Astrocyte of the spinal cord (primary cell): ENCODE measurements around the gene FGF22.
"Not testable (repeated sequence)": the region's sequence is repeated elsewhere in the genome, so short reads cannot be mapped to it uniquely, and the experiment has no call there.

Source experiments
- DNase-seq: peaks from one replicate; pipeline ENCODE4 v3.0.0; 2011; ENCODE audit warnings: low read depth, low spot score
- H3K4me3 ChIP-seq: 2 replicates; pipeline ENCODE4 v1.5.1; 2011; ENCODE audit warnings: low read depth, mild to moderate bottlenecking, low read length, moderate library complexity
- in situ Hi-C: cut with HindIII; loops from 2 replicates; pipeline ENCODE4 v1.10.0; 2017; ENCODE audit warnings: low sequenced_read_pairs
- TF ChIP-seq, protein P1 (sequence below): IDR thresholded peaks from 2 replicates; pipeline ENCODE4 v1.5.1; 2012; ENCODE audit warnings: low read depth, mild to moderate bottlenecking, low read length, inconsistent platforms

FGF22 gene

GRCh38 chr19:661427-662196 is 21.9 kb downstream of the FGF22 start:
- DNase-seq: no peak
- peak overlapping the region; percentile 76 for H3K4me3 ChIP-seq
- TF ChIP-seq, protein P1, sequence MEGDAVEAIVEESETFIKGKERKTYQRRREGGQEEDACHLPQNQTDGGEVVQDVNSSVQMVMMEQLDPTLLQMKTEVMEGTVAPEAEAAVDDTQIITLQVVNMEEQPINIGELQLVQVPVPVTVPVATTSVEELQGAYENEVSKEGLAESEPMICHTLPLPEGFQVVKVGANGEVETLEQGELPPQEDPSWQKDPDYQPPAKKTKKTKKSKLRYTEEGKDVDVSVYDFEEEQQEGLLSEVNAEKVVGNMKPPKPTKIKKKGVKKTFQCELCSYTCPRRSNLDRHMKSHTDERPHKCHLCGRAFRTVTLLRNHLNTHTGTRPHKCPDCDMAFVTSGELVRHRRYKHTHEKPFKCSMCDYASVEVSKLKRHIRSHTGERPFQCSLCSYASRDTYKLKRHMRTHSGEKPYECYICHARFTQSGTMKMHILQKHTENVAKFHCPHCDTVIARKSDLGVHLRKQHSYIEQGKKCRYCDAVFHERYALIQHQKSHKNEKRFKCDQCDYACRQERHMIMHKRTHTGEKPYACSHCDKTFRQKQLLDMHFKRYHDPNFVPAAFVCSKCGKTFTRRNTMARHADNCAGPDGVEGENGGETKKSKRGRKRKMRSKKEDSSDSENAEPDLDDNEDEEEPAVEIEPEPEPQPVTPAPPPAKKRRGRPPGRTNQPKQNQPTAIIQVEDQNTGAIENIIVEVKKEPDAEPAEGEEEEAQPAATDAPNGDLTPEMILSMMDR: no peak
- in situ Hi-C loops: no loop called here

GRCh38 chr19:662207-662961 is 22.7 kb downstream of the FGF22 start:
- TF ChIP-seq, protein P1: no peak
- H3K4me3 ChIP-seq: peak overlapping the region; percentile 76
- in situ Hi-C loops: no loop called here
- peak; percentile 31 for DNase-seq

GRCh38 chr19:662962-663681 is 23.4 kb downstream of the FGF22 start, which contains the start of gene RNF126:
TSS of gene RNF126 (minus strand) at chr19:663214. CDS start at chr19:663121, 93 bp downstream.
- peak; percentile 90 for DNase-seq
- TF ChIP-seq, protein P1: no peak
- peak within 1 kb of the TSS; percentile 76 for H3K4me3 ChIP-seq
- in situ Hi-C loops: no loop called here

GRCh38 chr19:663682-664117 is 24.0 kb downstream of the FGF22 start:
- in situ Hi-C loops: no loop called here
- no peak for DNase-seq
- peak overlapping the region; percentile 39 for H3K4me3 ChIP-seq
- TF ChIP-seq, protein P1: no peak

- peak; percentile 76 for DNase-seq
- TF ChIP-seq, protein P1: peak; percentile 94
- H3K4me3 ChIP-seq: no peak overlapping the region
- in situ Hi-C loops: no loop called here
These were observed 25.3 kb downstream of the FGF22 start for GRCh38 chr19:664913-665443.

DNA sequence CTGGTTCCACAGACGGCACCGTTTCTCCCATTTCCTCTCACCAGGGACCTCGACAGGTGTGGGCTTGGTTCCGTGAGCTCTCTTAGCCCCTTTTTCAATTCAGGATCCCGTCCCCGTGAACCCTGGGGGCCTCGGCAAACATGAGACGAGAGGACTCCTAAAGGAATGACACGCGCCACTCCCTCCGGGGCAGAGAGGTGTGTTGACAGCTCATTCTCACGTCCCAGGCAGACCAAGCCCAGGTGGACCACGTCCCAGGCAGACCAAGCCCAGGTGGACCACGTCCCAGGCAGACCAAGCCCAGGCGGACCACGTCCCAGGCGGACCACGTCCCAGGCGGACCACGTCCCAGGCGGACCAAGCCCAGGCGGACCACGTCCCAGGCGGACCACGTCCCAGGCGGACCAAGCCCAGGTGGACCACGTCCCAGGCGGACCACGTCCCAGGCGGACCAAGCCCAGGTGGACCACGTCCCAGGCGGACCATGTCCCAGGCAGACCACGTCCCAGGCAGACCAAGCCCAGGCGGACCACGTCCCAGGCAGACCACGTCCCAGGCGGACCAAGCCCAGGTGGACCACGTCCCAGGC is 27.4 kb downstream of the FGF22 start:
- H3K4me3 ChIP-seq, in situ Hi-C loops, DNase-seq: not testable (repeated sequence)

- DNase-seq, in situ Hi-C loops, H3K4me3 ChIP-seq: not testable (repeated sequence)
These were observed 29.2 kb downstream of the FGF22 start for GRCh38 chr19:668675-669434.
